ENCODE data around the gene MAN2C1.

MAN2C1 gene

DNA sequence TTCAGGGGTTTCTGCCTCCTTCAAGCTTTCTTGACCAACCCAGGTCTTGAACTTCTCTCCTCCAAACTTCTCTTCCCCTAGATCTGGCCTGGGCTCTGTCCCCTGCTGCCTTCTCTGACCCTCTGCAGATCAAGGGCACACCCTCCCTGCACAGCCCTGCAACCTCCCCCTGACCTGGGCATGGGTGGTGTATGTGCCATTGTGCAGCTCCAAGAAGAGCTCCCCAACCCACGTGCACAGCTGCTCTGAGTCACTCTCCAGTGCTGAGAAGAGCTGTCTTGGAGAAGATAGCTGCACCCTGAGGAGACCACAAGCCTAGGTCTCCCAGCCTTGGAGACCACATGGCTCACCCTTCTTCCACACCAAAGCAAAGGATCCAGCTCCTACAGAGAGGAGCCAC is 8.0 kb downstream of the MAN2C1 start:
- no peak; the same call in 2 of the 3 replicates for ATAC-seq
- TF ChIP-seq ZFP30 (CRISPR knock-in tag; IDR thresholded peaks at IDR 0.05) (no peak), RARB (CRISPR knock-in tag; IDR thresholded peaks at IDR 0.05) (no peak), ARNTL (CRISPR knock-in tag; IDR thresholded peaks at IDR 0.05; ENCODE audit: borderline replicate concordance, low read depth) (no peak), ISL1 (CRISPR knock-in tag; IDR thresholded peaks at IDR 0.05) (no peak)

DNA sequence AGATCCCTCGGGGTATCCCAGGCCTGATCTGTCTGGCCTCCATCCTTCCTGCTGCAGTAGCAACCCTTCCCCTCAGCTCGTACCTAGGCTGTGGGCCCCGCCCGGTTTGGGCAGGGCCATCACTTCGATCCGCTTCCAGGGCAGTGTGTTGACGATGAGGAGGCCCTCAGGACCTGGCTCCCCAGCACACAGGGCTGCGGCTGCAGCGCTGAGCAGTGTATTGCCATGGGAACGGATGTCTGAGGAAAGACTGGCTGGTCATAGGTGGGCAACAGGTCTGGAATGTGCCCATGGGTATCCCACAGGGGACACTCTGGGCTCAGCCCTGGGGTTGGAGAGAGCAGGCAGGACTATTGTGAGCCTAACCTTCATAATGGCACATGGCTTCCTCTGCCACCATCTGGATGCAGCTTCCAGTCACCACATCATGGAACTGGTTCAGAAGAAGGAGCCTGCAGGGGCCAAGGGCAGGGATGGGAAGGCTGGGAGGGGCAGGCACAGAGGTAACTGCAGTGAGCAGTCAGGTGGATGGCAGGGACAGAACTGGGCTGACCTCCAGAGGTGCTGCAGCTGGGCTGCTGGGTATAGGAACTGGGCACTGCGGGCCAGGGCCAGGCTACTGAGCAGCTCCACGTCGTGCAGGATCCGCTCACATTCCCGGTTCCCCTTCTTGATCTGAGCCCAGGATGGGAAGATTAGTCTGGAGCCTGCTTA is 8.7 kb downstream of the MAN2C1 start:
- TF ChIP-seq ZNF70 (CRISPR knock-in tag; IDR thresholded peaks at IDR 0.05) (no peak), SNAI2 (CRISPR knock-in tag; IDR thresholded peaks at IDR 0.05) (no peak), ISL1 (CRISPR knock-in tag; IDR thresholded peaks at IDR 0.05) (no peak), ZNF565 (CRISPR knock-in tag; conservative IDR thresholded peaks at IDR 0.05; ENCODE audit: low read depth) (no peak), RARB (CRISPR knock-in tag; IDR thresholded peaks at IDR 0.05) (no peak), PATZ1 (CRISPR knock-in tag; IDR thresholded peaks at IDR 0.05; ENCODE audit: borderline replicate concordance) (no peak), PPARA (CRISPR knock-in tag; IDR thresholded peaks at IDR 0.05; ENCODE audit: borderline replicate concordance) (no peak), GLIS3 (CRISPR knock-in tag; IDR thresholded peaks at IDR 0.05) (no peak), TCF4 (CRISPR knock-in tag; IDR thresholded peaks at IDR 0.05; ENCODE audit: borderline replicate concordance) (no peak), ZFP3 (CRISPR knock-in tag; IDR thresholded peaks at IDR 0.05) (no peak), OSR1 (CRISPR knock-in tag; IDR thresholded peaks at IDR 0.05) (no peak), ZC3H10 (CRISPR knock-in tag; IDR thresholded peaks at IDR 0.05) (no peak), CREB5 (CRISPR knock-in tag; IDR thresholded peaks at IDR 0.05; ENCODE audit: low read depth) (no peak), TOX (CRISPR knock-in tag; IDR thresholded peaks at IDR 0.05; ENCODE audit: borderline replicate concordance) (no peak), ZNF8 (CRISPR knock-in tag; IDR thresholded peaks at IDR 0.05) (no peak)
- TF ChIP-seq, protein P1, sequence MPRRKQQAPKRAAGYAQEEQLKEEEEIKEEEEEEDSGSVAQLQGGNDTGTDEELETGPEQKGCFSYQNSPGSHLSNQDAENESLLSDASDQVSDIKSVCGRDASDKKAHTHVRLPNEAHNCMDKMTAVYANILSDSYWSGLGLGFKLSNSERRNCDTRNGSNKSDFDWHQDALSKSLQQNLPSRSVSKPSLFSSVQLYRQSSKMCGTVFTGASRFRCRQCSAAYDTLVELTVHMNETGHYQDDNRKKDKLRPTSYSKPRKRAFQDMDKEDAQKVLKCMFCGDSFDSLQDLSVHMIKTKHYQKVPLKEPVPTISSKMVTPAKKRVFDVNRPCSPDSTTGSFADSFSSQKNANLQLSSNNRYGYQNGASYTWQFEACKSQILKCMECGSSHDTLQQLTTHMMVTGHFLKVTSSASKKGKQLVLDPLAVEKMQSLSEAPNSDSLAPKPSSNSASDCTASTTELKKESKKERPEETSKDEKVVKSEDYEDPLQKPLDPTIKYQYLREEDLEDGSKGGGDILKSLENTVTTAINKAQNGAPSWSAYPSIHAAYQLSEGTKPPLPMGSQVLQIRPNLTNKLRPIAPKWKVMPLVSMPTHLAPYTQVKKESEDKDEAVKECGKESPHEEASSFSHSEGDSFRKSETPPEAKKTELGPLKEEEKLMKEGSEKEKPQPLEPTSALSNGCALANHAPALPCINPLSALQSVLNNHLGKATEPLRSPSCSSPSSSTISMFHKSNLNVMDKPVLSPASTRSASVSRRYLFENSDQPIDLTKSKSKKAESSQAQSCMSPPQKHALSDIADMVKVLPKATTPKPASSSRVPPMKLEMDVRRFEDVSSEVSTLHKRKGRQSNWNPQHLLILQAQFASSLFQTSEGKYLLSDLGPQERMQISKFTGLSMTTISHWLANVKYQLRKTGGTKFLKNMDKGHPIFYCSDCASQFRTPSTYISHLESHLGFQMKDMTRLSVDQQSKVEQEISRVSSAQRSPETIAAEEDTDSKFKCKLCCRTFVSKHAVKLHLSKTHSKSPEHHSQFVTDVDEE (CRISPR knock-in tag; IDR thresholded peaks at IDR 0.05) = no peak
- TF ChIP-seq, protein P2, sequence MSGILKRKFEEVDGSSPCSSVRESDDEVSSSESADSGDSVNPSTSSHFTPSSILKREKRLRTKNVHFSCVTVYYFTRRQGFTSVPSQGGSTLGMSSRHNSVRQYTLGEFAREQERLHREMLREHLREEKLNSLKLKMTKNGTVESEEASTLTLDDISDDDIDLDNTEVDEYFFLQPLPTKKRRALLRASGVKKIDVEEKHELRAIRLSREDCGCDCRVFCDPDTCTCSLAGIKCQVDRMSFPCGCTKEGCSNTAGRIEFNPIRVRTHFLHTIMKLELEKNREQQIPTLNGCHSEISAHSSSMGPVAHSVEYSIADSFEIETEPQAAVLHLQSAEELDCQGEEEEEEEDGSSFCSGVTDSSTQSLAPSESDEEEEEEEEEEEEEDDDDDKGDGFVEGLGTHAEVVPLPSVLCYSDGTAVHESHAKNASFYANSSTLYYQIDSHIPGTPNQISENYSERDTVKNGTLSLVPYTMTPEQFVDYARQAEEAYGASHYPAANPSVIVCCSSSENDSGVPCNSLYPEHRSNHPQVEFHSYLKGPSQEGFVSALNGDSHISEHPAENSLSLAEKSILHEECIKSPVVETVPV (CRISPR knock-in tag; IDR thresholded peaks at IDR 0.05) = no peak
- ATAC-seq = no peak

DNA sequence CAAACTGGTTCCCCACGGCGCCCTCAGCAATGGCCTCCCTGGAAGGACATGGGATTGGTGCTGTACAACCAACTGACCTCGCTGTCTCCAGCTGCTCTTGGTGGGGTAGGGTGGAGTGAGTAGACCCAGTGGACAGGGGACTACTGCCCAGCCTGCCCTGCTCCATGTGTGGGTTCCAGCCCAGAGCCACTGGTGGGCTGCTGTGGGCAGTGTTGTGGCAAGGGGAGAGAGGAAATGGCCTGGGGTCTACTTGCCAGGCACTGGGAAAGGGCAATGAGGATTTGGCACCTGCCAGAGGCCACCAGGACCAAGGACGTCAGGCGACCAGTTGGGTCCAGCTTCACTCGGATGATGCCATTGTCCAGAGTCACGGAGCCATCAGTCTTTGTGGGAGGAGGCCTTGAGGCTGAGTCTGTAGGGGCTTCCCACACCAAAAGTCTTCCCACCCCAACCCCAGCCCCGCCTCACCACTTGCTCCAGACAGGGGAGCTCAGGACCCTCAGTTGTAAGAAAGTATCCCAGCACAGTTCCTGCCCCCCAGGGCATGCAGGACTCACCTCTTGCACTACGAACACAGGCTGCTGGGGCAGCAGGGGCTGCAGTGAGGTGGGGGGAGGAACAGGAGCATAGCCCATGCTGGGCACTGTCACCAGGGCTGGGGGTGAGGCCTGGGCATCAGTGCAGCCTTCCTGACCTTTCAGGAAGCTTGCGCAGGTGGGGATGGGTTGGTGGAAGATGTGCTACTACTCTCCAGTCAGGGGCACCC is 9.5 kb downstream of the MAN2C1 start:
- ATAC-seq = no peak

More for the DNA sequence above, 9.5 kb downstream of the MAN2C1 start:
- TF ChIP-seq, protein P1 (CRISPR knock-in tag; IDR thresholded peaks at IDR 0.05) = no peak
- no peak for TF ChIP-seq PATZ1 (CRISPR knock-in tag; IDR thresholded peaks at IDR 0.05; ENCODE audit: borderline replicate concordance)

Measured in SK-N-SH treated with all-trans-retinoic acid at 6 μM for 48 hours (cell line).